ENCODE results near the gene FBLN7. TPM values are rescaled to one million over a fixed set of nuclear protein-coding genes. Genes with fewer than 3 reads are reported as not detected.

FBLN7 gene
- total RNA-seq, 1 experiment from 2014 or later, result 0.70 TPM

GRCh38 chr2:112150447-112150846 is 12.3 kb downstream of the FBLN7 start:
- TF ChIP-seq EZH2 (IDR thresholded peaks at IDR 0.05; ENCODE audit: low read depth) (no peak), CTCF (conservative IDR thresholded peaks at IDR 0.05) (no peak)
- Histone ChIP-seq H3K9me2 (ENCODE audit: insufficient read depth) (no peaks in the 10 kb centered on the region), H3K9me3 (ENCODE audit: insufficient read depth, low read depth) (no peaks in the 10 kb centered on the region), H2AFZ (no peak overlapping the region), H3K4me2 (no peak overlapping the region), H3K36me3 (ENCODE audit: low read depth) (no peaks in the 10 kb centered on the region), H3K27me3 (ENCODE audit: insufficient read depth, low read depth) (no peaks in the 10 kb centered on the region), H4K20me1 (ENCODE audit: insufficient read depth) (no peaks in the 10 kb centered on the region), H3K4me3 (no peak overlapping the region), H3F3A (ENCODE audit: insufficient read depth, low read depth) (no peaks in the 10 kb centered on the region), H3K27ac (no peak overlapping the region), H3K79me2 (ENCODE audit: low read depth) (no peaks in the 10 kb centered on the region), H3K4me1 (replicated peaks; ENCODE audit: insufficient read depth) (no peaks in the 10 kb centered on the region)
- no TSS peak for BruUV-seq (replicated peaks)
- ChIA-PET CTCF (no interaction called here), POLR2A (ENCODE audit: unreplicated experiment) (no interaction called here)
- peak; percentile 19 to 54 for DNase-seq
- intact Hi-C loops (cut with micrococcal nuclease; ENCODE audit: unreplicated experiment), result no loop called here

- CTCF ChIA-PET, result no interaction called here
- POLR2A ChIA-PET (ENCODE audit: unreplicated experiment), result no interaction called here
- TF ChIP-seq CTCF (conservative IDR thresholded peaks at IDR 0.05) (no peak), EZH2 (IDR thresholded peaks at IDR 0.05; ENCODE audit: low read depth) (no peak)
- Histone ChIP-seq H4K20me1 (ENCODE audit: insufficient read depth) (no peaks in the 10 kb centered on the region), H3F3A (ENCODE audit: insufficient read depth, low read depth) (no peaks in the 10 kb centered on the region), H2AFZ (no peak overlapping the region), H3K4me1 (replicated peaks; ENCODE audit: insufficient read depth) (no peaks in the 10 kb centered on the region), H3K27me3 (ENCODE audit: insufficient read depth, low read depth) (no peaks in the 10 kb centered on the region), H3K9me2 (ENCODE audit: insufficient read depth) (no peaks in the 10 kb centered on the region), H3K36me3 (ENCODE audit: low read depth) (no peaks in the 10 kb centered on the region), H3K4me3 (no peak overlapping the region), H3K27ac (no peak overlapping the region), H3K9me3 (ENCODE audit: insufficient read depth, low read depth) (no peaks in the 10 kb centered on the region), H3K79me2 (ENCODE audit: low read depth) (no peaks in the 10 kb centered on the region), H3K4me2 (no peak overlapping the region)
- intact Hi-C loops (cut with micrococcal nuclease; ENCODE audit: unreplicated experiment), result no loop called here
- DNase-seq, result no peak
- BruUV-seq (replicated peaks), result no TSS peak
Measured at GRCh38 chr2:112150851-112151250, 12.7 kb downstream of the FBLN7 start.

- no peaks in the 10 kb centered on the region for H3K79me2 ChIP-seq (ENCODE audit: low read depth)
- no peaks in the 10 kb centered on the region for H3F3A ChIP-seq (ENCODE audit: insufficient read depth, low read depth)
- ChIA-PET CTCF (no interaction called here), POLR2A (ENCODE audit: unreplicated experiment) (no interaction called here)
- H3K9me3 ChIP-seq (ENCODE audit: insufficient read depth, low read depth), result no peaks in the 10 kb centered on the region
- no peaks in the 10 kb centered on the region for H3K36me3 ChIP-seq (ENCODE audit: low read depth)
- no peaks in the 10 kb centered on the region for H3K4me1 ChIP-seq (replicated peaks; ENCODE audit: insufficient read depth)
- BruUV-seq (replicated peaks), result no TSS peak
- DNase-seq, result no peak
- no peaks in the 10 kb centered on the region for H4K20me1 ChIP-seq (ENCODE audit: insufficient read depth)
- H2AFZ ChIP-seq, result no peak overlapping the region
- no peak overlapping the region for H3K4me2 ChIP-seq
- H3K9me2 ChIP-seq (ENCODE audit: insufficient read depth), result no peaks in the 10 kb centered on the region
- no peak overlapping the region for H3K4me3 ChIP-seq
- intact Hi-C loops (cut with micrococcal nuclease; ENCODE audit: unreplicated experiment), result no loop called here
- H3K27me3 ChIP-seq (ENCODE audit: insufficient read depth, low read depth), result no peaks in the 10 kb centered on the region
- no peak overlapping the region for H3K27ac ChIP-seq
- TF ChIP-seq EZH2 (IDR thresholded peaks at IDR 0.05; ENCODE audit: low read depth) (no peak), CTCF (conservative IDR thresholded peaks at IDR 0.05) (no peak)
Measured at GRCh38 chr2:112151271-112151670, 13.1 kb downstream of the FBLN7 start.

Data from PC-9 (cell line).